ENCODE measurements around the gene DNMT3L. TPM values are rescaled to one million over a fixed set of nuclear protein-coding genes. Genes with fewer than 3 reads are reported as not detected.

The DNMT3L gene
- total and polyA plus RNA-seq, 10 donors = not detected

DNA sequence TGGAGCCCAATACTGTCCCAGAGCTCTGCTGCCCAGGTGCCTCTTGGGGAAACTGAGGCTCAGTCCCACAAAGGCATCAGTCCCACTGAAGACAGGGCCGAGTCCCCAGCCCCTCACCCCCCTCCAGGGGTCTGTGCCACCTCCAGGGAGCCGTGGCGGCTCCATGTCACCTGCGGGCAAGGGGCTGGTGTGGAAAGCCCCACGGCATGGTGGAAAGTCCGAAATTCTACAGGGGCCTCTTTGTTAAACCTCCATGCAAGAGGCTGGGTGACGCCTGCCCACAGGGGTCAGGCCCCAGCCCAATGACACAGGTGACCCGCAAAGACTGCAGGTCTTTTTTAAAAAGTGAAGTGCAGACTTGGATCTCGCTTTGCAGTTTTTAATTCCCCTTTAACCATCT, 20.7 kb upstream of the DNMT3L start:
- DNase-seq = peak; percentile 66
- H3K4me3 ChIP-seq = no peak overlapping the region
- no peaks in the 10 kb centered on the region for H3K9me3 ChIP-seq
- peaks cover 0 to 29% (median 19%) of the 10 kb centered on the region in 7 donors for H3K27me3 ChIP-seq (replicated peaks in 1 of 7)
- 74 to 93% (median 82%) methylated on average over 6 to 9 of the region's 9 CpGs for WGBS, 5 donors
- TF ChIP-seq CTCF (IDR thresholded peaks at IDR 0.05 in 8 of 11, conservative IDR thresholded peaks at IDR 0.05 in 3 of 11) (no peak), POLR2A (IDR thresholded peaks at IDR 0.05) (no peak), POLR2AphosphoS5 (IDR thresholded peaks at IDR 0.05) (no peak)
- peaks cover 0 to 9% (median 3%) of the 10 kb centered on the region in 6 donors for H3K4me1 ChIP-seq
- H3K36me3 ChIP-seq = no peaks in the 10 kb centered on the region
- intact Hi-C loops (cut with DNase I; ENCODE audit: low total_unique reads) = no loop called here
- H3K27ac ChIP-seq = no peak overlapping the region

- intact Hi-C loops (cut with DNase I; ENCODE audit: low total_unique reads) = no loop called here
- H3K27ac ChIP-seq = no peak overlapping the region
- no peak for TF ChIP-seq CTCF (IDR thresholded peaks at IDR 0.05 in 8 of 11, conservative IDR thresholded peaks at IDR 0.05 in 3 of 11)
- no peak for TF ChIP-seq POLR2AphosphoS5 (IDR thresholded peaks at IDR 0.05)
- H3K4me1 ChIP-seq = peaks cover 0 to 9% (median 3%) of the 10 kb centered on the region in 6 donors
- H3K36me3 ChIP-seq = no peaks in the 10 kb centered on the region
- peak; percentile 60 for DNase-seq
- H3K9me3 ChIP-seq = no peaks in the 10 kb centered on the region
- 92 to 98% (median 96%) methylated on average over 8 to 9 of the region's 9 CpGs for WGBS, 5 donors
- H3K4me3 ChIP-seq = no peak overlapping the region
- peaks cover 0 to 24% (median 13%) of the 10 kb centered on the region in 7 donors for H3K27me3 ChIP-seq (replicated peaks in 1 of 7)
Measured at GRCh38 chr21:44281801-44282200, 20.1 kb upstream of the DNMT3L start.

- no peaks in the 10 kb centered on the region for H3K4me1 ChIP-seq
- H3K36me3 ChIP-seq = no peaks in the 10 kb centered on the region
- TF ChIP-seq POLR2A (IDR thresholded peaks at IDR 0.05) (no peak), CTCF (IDR thresholded peaks at IDR 0.05 in 8 of 11, conservative IDR thresholded peaks at IDR 0.05 in 3 of 11) (no peak), POLR2AphosphoS5 (IDR thresholded peaks at IDR 0.05) (no peak)
- no peak overlapping the region for H3K27ac ChIP-seq
- peaks cover 0 to 2% (median 0%) of the 10 kb centered on the region in 7 donors for H3K27me3 ChIP-seq (replicated peaks in 1 of 7)
- H3K9me3 ChIP-seq = no peaks in the 10 kb centered on the region
- 74 to 87% (median 83%) methylated on average over 19 of the region's 19 CpGs for WGBS, 5 donors
- peak; percentile 51 for DNase-seq
- intact Hi-C loops (cut with DNase I; ENCODE audit: low total_unique reads) = no loop called here
- H3K4me3 ChIP-seq = no peak overlapping the region
Measured at GRCh38 chr21:44279354-44280260, 17.9 kb upstream of the DNMT3L start.

GRCh38 chr21:44275041-44275440, 13.3 kb upstream of the DNMT3L start:
- TF ChIP-seq CTCF (IDR thresholded peaks at IDR 0.05 in 8 of 11, conservative IDR thresholded peaks at IDR 0.05 in 3 of 11) (no peak), POLR2AphosphoS5 (IDR thresholded peaks at IDR 0.05) (no peak)
- Histone ChIP-seq H3K27me3 (replicated peaks in 1 of 7) (no peaks in the 10 kb centered on the region), H3K4me1 (no peaks in the 10 kb centered on the region), H3K9me3 (no peaks in the 10 kb centered on the region), H3K4me3 (no peak overlapping the region), H3K27ac (no peak overlapping the region), H3K36me3 (no peaks in the 10 kb centered on the region)
- intact Hi-C loops (cut with DNase I; ENCODE audit: low total_unique reads) = no loop called here
- WGBS, 5 donors = 71 to 89% (median 77%) methylated on average over 5 of the region's 5 CpGs
- DNase-seq = peak; percentile 19

All from spleen (tissue), 11 donors.